ENCODE measurements around the gene CMTM7.

The CMTM7 gene, protein sequence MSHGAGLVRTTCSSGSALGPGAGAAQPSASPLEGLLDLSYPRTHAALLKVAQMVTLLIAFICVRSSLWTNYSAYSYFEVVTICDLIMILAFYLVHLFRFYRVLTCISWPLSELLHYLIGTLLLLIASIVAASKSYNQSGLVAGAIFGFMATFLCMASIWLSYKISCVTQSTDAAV

DNA sequence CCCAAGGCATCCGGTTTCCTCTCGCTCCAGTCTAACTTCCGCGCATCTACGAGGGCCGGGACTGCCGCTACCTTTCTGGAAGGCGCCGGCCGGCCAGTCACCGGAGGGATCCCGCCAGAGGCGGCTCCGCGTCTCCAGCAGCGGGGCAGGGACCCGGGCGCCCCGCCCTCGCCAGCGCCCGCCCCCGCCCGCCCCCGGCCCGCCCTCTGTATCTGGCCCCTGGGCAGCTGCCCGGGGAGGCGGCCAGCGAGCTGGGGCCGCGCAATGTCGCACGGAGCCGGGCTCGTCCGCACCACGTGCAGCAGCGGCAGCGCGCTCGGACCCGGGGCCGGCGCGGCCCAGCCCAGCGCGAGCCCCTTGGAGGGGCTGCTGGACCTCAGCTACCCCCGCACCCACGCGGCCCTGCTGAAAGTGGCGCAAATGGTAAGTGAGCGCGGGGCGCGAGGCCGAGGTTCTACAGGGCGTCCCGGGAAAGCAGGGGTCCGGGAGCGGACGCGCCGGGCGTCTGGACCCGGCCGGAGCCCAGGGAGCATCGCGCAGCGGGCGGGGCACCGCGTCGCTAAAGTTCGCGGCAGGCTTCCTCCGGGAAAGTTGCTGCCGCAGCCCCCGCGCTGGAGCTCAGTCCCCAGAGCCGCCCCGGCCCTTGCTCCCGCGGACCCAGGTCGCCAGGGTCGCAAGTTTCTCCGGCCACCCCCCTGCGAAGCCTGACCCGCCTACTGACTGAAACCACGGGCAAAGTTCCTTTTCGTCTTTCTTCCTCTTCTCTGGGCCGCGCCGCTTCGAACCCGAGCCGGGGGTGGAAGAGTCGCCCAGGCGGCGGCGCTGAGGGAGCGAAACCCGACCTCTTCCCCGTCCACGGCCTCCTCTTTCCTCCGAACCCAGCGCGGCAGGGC lies at the start of gene CMTM7:
Gene CMTM7 (plus strand): TSS at position 211 of the 893 bp plus-strand sequence. CDS start 54 bp downstream, at position 265.
- no peak for DNase-seq (ENCODE audit: extremely low read depth, low read depth)
- TF ChIP-seq, protein P1, sequence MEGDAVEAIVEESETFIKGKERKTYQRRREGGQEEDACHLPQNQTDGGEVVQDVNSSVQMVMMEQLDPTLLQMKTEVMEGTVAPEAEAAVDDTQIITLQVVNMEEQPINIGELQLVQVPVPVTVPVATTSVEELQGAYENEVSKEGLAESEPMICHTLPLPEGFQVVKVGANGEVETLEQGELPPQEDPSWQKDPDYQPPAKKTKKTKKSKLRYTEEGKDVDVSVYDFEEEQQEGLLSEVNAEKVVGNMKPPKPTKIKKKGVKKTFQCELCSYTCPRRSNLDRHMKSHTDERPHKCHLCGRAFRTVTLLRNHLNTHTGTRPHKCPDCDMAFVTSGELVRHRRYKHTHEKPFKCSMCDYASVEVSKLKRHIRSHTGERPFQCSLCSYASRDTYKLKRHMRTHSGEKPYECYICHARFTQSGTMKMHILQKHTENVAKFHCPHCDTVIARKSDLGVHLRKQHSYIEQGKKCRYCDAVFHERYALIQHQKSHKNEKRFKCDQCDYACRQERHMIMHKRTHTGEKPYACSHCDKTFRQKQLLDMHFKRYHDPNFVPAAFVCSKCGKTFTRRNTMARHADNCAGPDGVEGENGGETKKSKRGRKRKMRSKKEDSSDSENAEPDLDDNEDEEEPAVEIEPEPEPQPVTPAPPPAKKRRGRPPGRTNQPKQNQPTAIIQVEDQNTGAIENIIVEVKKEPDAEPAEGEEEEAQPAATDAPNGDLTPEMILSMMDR (IDR thresholded peaks at IDR 0.05; ENCODE audit: low read depth, low read length): peak; percentile 0

DNA sequence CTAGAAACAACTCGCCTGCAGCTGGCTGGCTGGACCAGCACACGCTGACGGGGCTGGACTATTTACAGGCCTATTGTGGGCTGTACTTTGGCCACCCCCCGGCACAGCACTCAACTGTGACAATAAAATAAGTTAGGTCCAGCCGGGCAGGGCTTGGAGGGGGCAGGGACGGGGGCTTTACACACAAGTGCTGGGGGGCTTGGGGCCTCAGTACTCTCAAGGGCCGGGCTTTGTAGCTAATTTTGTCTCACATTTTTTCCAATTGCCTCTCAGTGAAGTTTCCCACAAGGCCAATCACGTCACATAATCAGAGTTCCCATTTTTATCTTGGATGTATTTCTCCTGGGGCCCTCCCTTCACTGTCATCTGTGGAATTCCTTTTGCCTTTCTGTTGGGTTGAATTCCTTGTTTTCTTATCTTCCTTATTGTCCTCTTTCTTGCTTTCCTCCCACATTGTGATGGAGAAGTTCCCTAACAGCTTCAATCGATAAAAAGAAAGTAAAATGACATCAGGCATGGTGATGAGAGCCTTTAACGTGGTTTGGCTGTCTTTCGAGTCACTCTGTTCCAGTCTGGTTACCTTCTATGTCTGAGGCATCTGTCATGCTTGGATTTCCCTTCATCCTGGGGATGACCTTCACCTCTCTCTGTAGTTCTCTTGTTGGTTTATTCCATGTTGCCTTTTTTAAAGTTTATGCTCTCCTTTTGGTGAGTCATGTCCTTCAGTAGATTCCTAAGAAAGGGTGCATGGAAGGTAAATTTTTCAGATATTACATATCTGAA lies 44.1 kb upstream of the CMTM7 start:
- DNase-seq (ENCODE audit: extremely low read depth, low read depth): no peak
- TF ChIP-seq, protein P1 (IDR thresholded peaks at IDR 0.05; ENCODE audit: low read depth, low read length): no peak

DNA sequence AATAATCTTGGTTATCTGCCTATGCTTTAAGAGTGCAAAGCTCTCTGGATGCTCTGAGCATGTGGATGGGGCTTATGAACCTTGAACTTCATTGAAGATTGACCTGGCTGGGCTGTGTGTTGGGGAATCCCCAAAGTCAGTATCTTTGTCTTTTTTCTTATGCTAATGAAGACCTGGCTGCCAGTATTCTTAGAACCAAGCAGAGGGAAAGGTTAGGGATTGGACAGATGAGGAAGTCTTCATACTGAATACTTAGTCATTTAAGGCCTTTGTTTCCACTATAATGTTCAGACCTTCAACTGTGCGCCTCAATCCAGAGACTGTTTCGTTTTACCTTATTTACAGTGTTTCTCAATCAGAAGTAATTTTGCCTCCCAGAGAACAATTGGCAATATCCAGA lies 42.5 kb upstream of the CMTM7 start:
- no peak for DNase-seq (ENCODE audit: extremely low read depth, low read depth)
- TF ChIP-seq, protein P1 (IDR thresholded peaks at IDR 0.05; ENCODE audit: low read depth, low read length): no peak

DNA sequence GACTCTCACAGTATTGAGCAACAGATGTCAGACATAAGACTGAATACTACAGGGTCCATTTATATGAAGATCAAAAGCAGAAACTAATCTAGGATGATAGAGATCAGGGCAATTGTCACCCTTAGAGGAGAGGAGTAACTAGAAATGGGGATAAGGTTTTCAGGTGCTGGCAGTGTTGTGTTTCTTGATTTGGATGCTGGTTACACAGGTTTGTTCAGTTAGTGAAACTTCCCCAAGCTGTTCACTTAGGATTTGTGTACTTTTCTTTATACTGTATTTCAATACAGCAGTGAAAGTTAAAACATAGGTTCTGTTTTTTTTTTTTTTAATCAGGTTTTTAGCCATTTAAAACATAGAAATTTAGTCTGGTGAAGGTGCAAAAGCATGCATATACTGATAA lies 39.1 kb upstream of the CMTM7 start:
- TF ChIP-seq, protein P1 (IDR thresholded peaks at IDR 0.05; ENCODE audit: low read depth, low read length): no peak
- DNase-seq (ENCODE audit: extremely low read depth, low read depth): no peak

DNA sequence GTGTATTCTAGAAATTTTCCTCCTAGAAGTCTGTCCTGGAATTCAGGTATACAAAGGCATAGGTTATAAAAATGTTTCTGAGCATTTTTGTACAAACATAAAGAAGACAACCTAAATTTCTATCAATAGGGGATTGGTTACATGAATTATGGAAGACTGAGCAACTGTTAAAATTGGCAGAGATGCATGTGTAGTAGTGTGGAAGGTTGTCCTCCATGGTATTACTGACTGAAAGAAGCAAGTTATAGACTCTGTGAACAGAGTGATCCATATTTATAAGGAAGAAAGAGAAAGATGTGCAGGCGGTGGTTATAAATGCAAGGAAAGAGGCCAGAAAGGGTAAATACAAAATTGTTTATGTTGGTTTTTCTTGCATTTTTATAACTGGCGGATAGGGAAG lies 38.3 kb upstream of the CMTM7 start:
- no peak for DNase-seq (ENCODE audit: extremely low read depth, low read depth)
- TF ChIP-seq, protein P1 (IDR thresholded peaks at IDR 0.05; ENCODE audit: low read depth, low read length): no peak

DNA sequence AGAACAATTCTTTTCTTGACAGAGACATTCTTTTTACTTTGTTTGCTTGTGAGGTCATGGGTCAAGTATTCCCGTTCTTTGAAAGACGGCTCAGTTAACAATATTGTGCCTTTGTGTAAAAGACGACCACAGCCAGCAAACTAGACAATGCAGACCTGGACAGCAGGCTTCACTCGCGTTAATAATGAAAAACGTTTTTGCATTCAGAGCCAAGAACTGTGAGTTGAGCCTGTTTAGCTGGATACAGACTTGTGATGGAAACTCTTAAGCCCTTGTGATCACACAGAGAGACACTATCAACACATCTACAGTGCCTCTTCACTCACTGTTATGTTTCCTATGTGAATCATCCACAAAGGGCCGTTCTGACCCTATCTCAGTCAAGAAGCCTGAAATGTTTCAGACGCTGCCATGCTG lies 37.3 kb upstream of the CMTM7 start:
- TF ChIP-seq, protein P1 (IDR thresholded peaks at IDR 0.05; ENCODE audit: low read depth, low read length): no peak
- DNase-seq (ENCODE audit: extremely low read depth, low read depth): no peak

Data from AG09319 (cell line).